GM18507 (cell line): Measurements from ENCODE around the gene PRSS33.

ENCODE experiments used
- DNase-seq: peaks from one replicate; pipeline ENCODE4 v3.0.0; 2011; ENCODE audit warnings: low read depth; ENCODE audit not compliant: insufficient read length; ENCODE audit errors: extremely low spot score
- FAIRE-seq: peaks from 2 replicates; lab custom pipeline; 2011; peaks lifted over from hg19 to GRCh38; lab: Jason Lieb, UNC

PRSS33 gene

GRCh38 chr16:2768403-2769089 is 18.8 kb downstream of the PRSS33 start:
- FAIRE-seq (no peak), DNase-seq (no peak)

- no peak for DNase-seq
- FAIRE-seq, result no peak
Observed at GRCh38 chr16:2767891-2768290, 19.5 kb downstream of the PRSS33 start.

- no peak for FAIRE-seq
- no peak for DNase-seq
Observed at GRCh38 chr16:2767140-2767731, 20.1 kb downstream of the PRSS33 start.

GRCh38 chr16:2766430-2767139 is 20.8 kb downstream of the PRSS33 start:
- FAIRE-seq (no peak), DNase-seq (no peak)

- no peak for DNase-seq
- no peak for FAIRE-seq
Observed at GRCh38 chr16:2765462-2766404, 21.6 kb downstream of the PRSS33 start.

- FAIRE-seq (no peak), DNase-seq (no peak)
Observed at GRCh38 chr16:2764718-2765117, 22.6 kb downstream of the PRSS33 start.

GRCh38 chr16:2763173-2763572 is 24.2 kb downstream of the PRSS33 start:
- DNase-seq (no peak), FAIRE-seq (no peak)

- DNase-seq (no peak), FAIRE-seq (no peak)
Observed at GRCh38 chr16:2762711-2763110, 24.6 kb downstream of the PRSS33 start.

GRCh38 chr16:2761886-2762583 is 25.3 kb downstream of the PRSS33 start:
- FAIRE-seq (no peak), DNase-seq (no peak)

GRCh38 chr16:2761472-2761871 is 25.9 kb downstream of the PRSS33 start:
- FAIRE-seq (no peak), DNase-seq (no peak)

GRCh38 chr16:2757344-2757743 is 30.0 kb downstream of the PRSS33 start:
- DNase-seq (no peak), FAIRE-seq (no peak)

GRCh38 chr16:2756288-2757015 is 30.9 kb downstream of the PRSS33 start:
- DNase-seq (no peak), FAIRE-seq (no peak)

- FAIRE-seq, result no peak
- no peak for DNase-seq
Observed at GRCh38 chr16:2755158-2755557, 32.2 kb downstream of the PRSS33 start.

- FAIRE-seq, result no peak
- no peak for DNase-seq
Observed at GRCh38 chr16:2753733-2754020, 33.7 kb downstream of the PRSS33 start.

- DNase-seq (peak; percentile 70), FAIRE-seq (no peak)
Observed at GRCh38 chr16:2752850-2753732, 34.3 kb downstream of the PRSS33 start.

- peak; percentile 93 for DNase-seq
- FAIRE-seq, result peak; percentile 87
Observed at GRCh38 chr16:2752035-2752849, 35.1 kb downstream of the PRSS33 start, which contains the start of gene SRRM2. Gene SRRM2 (plus strand): TSS chr16:2752638. CDS start chr16:2756365, 3,727 bp downstream.

GRCh38 chr16:2751577-2752034 is 35.8 kb downstream of the PRSS33 start:
- peak; percentile 71 for DNase-seq

More at GRCh38 chr16:2751577-2752034, 35.8 kb downstream of the PRSS33 start:
- FAIRE-seq, result no peak
